Renal pelvis (tissue), 3 donors: ENCODE data around the gene GABARAPL1. TPM values are rescaled to one million over a fixed set of nuclear protein-coding genes. Genes with fewer than 3 reads are reported as not detected.

Source experiments
- polyA plus RNA-seq, 3 donors: library from polyadenylated mRNA; unstranded; fragments of 120-200 nt; gene quantifications; one replicate each; pipeline ENCODE4 v1.2.1, GENCODE V29; 2013; ENCODE audit not compliant: insufficient read length in 3 of 3

GABARAPL1 gene
- polyA plus RNA-seq, 3 donors: 60.9 to 80.7 (median 72.0) TPM

Other genes with a start within 250 kb of the GABARAPL1 start
- gene CLEC12A, start 241.5 kb upstream of the GABARAPL1 start, polyA plus RNA-seq: 1 to 10 TPM in 1 of 3 donors, under 1 TPM in 2; 0.55 to 2.2 (median 0.96) TPM
- 1 to 10 TPM in 2 of 3 donors, under 1 TPM in 1; 0.86 to 1.6 (median 1.2) TPM for gene CLEC1B, start 213.8 kb upstream of the GABARAPL1 start, polyA plus RNA-seq
- under 1 TPM in 1 of 3 donors, not detected in 2; 0.10 TPM for gene CLEC12B, start 202.2 kb upstream of the GABARAPL1 start, polyA plus RNA-seq
- gene CLEC9A, start 182.2 kb upstream of the GABARAPL1 start, polyA plus RNA-seq: under 1 TPM in 2 of 3 donors, not detected in 1; 0.26 to 0.31 TPM
- 1 to 10 TPM; 2.5 to 4.2 (median 3.4) TPM for gene CLEC1A, start 113.9 kb upstream of the GABARAPL1 start, polyA plus RNA-seq
- gene CLEC7A, start 82.7 kb upstream of the GABARAPL1 start, polyA plus RNA-seq: 1 to 10 TPM; 1.1 to 2.1 (median 1.9) TPM
- gene OLR1, start 40.7 kb upstream of the GABARAPL1 start, polyA plus RNA-seq: 1 to 10 TPM; 1.3 to 1.4 (median 1.3) TPM
- gene TMEM52B, start 33.8 kb upstream of the GABARAPL1 start, polyA plus RNA-seq: 100 to 1,000 TPM; 121 to 183 (median 138) TPM
- under 1 TPM; 0.24 to 0.65 (median 0.47) TPM for gene KLRD1, start 95.0 kb downstream of the GABARAPL1 start, polyA plus RNA-seq
- gene KLRK1, start 177.2 kb downstream of the GABARAPL1 start, polyA plus RNA-seq: 1 to 10 TPM in 1 of 3 donors, under 1 TPM in 2; 0.53 to 1.2 (median 0.97) TPM
- gene KLRC4, start 196.9 kb downstream of the GABARAPL1 start, polyA plus RNA-seq: not detected
- under 1 TPM in 1 of 3 donors, not detected in 2; 0.25 TPM for gene KLRC3, start 207.7 kb downstream of the GABARAPL1 start, polyA plus RNA-seq
- under 1 TPM in 1 of 3 donors, not detected in 2; 0.31 TPM for gene KLRC2, start 223.1 kb downstream of the GABARAPL1 start, polyA plus RNA-seq
- gene KLRC1, start 240.5 kb downstream of the GABARAPL1 start, polyA plus RNA-seq: under 1 TPM; 0.64 to 0.84 (median 0.78) TPM